HG02642 (cell line): ENCODE measurements around the gene KLHL8.

Source experiments
- ATAC-seq: cut with Tn5 transposase; IDR thresholded peaks from one replicate; pipeline ENCODE4 v1.9.1; 2021; ENCODE audit warnings: mild to moderate bottlenecking; ENCODE audit not compliant: unreplicated experiment, poor library complexity

KLHL8 gene

DNA sequence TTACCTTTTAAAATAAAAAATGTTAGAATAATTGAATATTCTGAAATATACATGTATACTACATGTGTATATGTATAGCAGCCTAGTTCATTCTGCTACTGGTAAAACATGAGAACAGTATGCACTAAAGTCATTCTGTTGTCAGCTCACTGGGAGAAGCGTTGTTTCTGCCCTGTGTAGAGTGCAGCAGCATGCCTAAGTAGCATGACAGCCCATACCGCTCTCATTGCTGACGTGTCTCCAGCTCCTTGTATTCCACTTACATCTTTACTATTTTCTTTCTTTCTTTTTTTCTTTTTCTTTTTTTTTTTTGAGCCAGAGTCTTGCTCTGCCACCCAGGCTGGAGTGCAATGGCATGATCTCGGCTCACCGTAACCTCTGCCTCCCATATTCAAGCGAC, 90.7 kb downstream of the KLHL8 start:
- ATAC-seq: no peak

DNA sequence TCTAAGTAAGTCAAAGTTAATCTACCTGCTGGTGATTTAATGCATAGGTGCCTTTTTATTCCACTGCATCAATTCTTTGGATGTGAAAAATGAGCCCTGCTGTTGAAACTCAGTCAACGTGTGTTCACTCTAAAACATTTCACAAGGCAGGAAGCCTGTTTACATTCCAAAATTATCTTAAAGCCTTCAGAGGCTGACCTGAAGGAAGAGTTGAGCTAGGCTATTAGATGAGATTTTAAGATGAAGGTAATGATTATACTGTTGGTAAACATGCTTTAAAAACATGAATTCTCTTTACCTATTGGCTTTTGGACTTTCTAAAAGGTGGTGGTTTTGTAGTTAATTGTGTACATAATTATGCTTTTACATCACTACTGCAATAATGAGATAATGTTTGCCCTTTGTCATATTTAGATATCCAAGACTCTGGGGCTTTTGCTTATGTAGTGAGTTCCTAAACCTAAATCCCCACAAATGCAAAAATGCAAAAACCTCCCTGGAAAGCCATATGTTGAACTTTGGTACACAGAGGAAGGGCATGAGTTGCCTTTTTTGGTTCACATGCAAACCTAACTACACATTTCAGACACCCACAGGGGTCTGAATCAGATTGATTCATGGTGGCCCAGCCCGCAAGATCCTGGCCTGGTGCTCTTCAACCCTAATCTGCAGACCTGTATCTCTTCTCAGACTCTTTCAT, 92.3 kb downstream of the KLHL8 start:
- ATAC-seq: no peak

DNA sequence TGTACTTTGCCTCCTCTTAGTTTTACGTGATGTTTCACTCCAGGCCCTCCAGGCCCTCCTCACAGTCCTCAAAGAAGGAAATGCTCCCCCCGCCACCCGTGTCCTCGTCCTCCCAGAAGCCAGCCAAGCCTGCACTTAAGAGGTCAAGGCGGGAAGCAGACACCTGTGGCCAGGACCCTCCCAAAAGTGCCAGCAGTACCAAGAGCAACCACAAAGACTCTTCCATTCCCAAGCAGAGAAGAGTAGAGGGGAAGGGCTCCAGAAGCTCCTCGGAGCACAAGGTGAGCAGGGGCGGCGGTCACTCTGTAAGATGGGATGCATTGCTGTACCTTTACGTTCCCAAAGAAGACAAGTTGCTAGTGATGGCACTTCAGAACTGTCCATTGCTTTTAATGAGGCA, 94.4 kb downstream of the KLHL8 start:
- no peak for ATAC-seq

DNA sequence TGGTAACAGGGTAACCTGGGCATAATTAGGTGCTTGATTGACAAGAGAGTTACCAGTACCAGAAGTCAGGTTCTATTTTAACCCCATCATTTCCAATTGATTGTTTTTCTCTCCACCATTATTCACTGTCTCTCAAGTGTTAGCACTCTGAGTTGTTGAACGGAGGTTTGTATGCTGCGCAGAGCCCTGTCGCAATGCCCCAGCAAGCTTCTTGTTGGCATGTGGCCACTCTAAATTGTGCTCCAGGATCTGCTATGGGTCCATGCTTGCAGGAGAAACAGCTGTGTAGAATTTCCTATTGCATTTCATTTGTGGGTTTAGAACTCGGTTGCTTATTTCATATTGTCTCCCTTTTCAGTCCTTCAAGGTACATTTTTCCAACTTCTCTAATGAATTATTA, 98.2 kb downstream of the KLHL8 start:
- no peak for ATAC-seq

DNA sequence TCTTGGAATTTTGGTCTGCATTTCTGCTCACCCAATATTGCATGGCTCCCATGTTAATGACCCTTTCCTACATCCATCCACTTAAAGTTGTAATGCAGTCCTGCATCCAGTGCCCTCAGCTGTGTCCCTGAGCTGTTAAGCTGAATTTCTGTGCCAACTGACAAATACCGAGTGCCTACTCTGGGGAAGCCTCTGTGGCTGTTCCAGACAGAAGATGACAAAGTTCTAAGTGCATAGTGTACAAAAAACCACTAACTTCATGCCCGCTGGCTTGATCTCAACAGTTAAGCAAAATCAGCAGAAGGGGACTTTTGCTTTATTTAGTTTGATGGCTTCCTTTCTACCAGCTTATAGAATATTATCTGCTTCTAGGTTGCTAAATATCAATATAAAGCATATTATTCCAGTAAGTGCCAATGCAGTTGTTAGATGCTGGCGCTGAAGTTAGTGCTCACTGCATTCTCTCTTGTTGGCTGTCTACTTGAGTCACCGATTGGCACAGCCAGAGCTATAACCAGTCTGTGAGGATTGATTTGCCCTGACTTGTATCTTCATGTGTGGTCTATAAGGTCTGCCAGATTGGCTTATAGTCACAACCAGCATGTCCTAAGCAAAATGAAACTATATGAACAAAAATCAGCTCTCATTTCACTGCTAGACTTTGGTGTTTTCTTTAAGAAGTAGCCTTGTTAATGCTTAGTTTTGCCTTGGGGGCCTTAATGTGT, 98.9 kb downstream of the KLHL8 start:
- no peak for ATAC-seq

DNA sequence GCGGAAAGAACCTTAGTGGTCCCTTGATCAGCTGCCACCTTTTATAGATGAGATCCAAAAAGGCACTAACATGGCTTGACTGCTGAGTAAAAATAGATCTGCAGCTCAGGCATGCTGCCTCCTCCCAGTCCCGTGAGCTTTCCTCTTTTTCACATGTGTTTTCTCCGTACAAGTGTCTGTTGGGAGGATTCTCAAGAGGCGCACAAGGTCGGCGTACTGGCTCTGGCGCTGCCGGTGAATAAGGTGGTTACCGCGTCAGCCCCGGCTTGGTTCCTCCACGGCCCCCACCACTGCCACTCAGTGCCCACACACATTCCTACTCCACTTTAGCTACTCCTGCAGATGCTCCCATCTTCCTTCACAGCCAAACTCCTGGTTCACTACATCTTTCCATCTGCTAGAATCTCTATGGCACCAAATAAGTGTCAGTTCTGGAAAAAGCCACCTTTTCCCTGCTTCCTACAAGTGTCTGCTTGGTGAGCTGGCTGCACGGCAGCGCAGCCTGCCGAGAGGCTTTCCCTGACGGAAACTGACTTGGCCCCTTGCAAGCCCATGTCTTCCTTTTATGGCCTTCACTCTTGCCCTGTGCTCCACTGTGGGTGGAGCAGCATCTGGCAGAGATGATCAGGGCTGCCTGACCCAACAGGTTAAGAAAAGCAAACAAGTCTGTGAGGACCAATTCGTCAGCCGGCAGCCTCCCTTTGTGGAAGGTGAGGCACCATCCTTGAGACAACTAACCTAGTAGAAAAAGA, 99.8 kb downstream of the KLHL8 start:
- no peak for ATAC-seq

DNA sequence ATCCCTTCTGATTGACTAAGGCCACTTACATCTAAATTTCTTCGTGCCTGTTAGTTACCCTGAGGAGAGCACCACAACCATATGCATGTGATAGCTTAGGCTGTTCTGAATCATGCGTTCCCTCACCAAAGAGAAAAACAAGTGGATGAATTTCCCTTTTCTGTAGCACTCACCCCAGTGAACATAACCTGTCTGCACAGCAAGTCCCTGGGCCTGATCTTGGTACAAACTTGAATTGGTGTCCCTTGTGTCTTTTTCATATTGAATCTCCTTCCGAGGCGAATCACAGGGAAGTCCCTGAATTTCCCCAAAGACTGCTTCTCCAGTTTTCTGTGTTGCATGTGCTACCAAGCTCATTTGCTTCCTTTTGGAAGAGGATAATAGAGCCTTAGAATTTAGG, 100.4 kb downstream of the KLHL8 start:
- ATAC-seq: no peak

DNA sequence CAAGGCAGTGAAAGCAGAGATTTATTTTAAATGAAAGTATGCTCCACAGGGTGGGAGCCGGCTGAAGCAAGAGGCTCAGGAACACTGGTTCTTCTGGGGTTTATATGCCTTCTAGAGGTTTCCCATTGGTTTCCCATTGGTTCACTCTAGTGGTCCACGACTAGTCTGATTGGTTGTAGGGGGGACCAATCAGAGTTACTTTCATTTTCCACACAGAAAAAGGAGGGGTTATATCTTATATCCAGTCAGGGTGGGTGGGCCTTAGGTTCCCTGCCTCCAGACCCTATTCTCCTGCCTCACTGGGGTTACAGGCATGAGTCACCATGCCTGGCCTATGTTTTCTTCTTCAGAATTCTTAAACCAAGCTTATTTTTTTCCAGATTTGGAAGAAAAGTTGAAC, 101.6 kb downstream of the KLHL8 start:
- no peak for ATAC-seq

DNA sequence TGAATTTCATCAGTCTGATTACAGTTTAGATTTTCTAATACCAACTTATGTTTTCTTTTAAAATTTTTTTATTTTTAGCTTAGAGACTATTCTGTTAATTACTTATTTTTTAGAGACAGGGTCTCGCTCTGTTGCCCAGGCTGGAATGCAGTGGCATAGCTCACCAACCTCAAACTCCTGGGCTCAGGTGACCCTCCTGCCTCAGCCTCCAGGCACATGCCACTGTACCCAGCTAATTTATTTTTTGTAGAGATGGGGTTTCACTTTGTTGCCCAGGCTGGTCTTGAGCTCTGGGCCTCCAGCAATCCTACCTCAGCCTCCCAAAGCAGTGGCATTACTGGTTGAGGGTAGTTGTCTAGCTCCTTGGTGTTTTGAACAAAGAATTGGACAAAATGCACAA, 102.0 kb downstream of the KLHL8 start:
- no peak for ATAC-seq

DNA sequence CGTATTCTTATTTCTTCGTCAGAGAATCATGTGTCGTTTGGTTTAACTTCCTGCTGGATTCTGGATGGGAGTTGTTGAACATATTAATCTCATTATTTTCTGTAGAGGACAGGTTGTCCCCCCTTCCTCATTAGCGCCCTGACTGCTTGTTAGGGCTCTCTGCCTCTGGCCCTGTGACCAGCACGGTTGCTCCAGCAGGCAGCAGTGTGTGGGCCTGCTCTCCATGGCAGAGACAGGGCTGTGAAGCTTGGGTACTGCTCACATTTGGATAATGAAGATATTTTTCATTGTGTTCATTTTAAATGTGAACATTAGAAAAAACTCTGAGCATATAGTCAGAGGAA, 102.7 kb downstream of the KLHL8 start:
- ATAC-seq: no peak

DNA sequence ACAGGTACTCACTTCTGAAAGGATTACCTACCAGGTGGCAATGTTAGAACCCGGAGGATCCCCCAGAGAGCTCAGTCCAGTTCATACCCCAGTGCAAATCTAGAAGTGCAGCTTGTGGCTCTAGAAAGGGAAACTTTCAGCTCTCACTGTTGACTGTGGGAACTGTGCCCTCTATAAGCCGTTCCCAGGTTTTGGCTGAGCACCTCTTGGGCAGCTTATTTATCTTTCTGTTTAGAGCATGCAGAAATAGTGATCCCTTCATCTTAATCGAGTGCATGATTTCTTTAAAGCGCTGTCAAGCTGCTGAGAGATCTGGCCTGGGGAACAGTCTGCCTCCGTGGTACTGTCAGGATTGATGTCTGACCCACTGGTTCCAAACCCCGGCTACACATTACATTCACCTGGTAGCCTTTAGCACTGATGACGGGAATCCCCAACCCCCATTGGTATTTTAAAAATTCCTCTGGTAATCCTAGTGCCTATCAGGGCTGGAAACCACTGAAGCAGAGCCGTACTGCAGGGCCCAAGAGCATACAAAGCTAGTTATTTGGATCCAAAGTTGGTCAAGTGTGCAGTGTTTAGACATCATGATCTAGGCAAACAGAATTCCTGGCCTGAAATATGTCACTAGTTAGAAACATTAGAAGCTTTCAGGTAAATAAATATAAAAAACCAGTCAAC, 103.2 kb downstream of the KLHL8 start:
- no peak for ATAC-seq

DNA sequence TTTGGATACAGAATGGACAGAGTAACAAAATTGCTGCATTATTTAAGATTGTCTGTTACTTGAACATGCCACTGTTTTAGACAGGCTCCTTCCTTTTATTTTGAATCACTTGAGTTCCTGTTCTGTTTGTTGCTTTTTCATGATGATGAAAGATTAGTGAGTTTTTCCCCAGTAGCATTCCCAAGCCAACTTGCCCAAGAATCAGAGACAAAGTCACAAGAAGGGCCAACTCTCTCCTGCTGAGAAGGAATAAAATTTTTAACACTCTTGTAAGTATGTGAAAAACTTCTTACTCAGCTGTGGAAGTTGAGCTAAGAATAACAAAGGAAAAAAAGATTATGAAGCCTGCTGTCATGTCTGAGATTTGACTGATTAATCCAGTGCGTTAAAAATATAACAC, 104.2 kb downstream of the KLHL8 start:
- ATAC-seq: no peak

DNA sequence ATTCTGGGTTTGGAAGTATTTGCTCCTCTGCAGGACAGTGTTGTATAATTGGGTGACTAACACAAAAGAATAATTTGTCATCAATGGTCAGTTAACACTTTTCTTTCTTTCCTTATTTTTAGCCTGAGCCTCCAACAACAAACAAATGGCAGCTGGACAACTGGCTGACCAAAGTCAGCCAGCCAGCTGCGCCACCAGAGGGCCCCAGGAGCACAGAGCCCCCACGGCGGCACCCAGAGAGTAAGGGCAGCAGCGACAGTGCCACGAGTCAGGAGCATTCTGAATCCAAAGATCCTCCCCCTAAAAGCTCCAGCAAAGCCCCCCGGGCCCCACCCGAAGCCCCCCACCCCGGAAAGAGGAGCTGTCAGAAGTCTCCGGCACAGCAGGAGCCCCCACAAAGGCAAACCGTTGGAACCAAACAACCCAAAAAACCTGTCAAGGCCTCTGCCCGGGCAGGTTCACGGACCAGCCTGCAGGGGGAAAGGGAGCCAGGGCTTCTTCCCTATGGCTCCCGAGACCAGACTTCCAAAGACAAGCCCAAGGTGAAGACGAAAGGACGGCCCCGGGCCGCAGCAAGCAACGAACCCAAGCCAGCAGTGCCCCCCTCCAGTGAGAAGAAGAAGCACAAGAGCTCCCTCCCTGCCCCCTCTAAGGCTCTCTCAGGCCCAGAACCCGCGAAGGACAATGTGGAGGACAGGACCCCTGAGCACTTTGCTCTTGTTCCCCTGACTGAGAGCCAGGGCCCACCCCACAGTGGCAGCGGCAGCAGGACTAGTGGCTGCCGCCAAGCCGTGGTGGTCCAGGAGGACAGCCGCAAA, 106.0 kb downstream of the KLHL8 start:
- ATAC-seq: no peak

DNA sequence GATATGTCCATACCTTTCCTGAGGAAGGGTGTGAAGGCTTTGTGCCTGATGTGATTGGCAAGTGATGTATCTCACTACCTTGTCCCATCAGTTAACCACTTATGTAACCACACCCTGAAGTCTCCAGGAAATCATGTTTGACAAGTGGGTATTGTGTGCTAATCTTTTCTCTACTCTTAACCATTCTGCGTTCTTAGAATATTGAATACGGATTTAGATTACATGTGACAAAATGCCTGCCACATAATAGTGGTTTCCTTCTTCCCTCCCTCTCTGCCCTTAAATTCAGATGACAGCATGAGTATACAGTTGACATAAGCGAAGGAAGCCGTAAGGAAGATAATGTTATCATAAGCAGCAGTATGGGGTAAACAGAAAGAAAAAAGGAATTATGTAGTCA, 108.4 kb downstream of the KLHL8 start:
- ATAC-seq: no peak
